OCI-LY3 (cell line): ENCODE results near the gene GNG12.

Experiments used
- CTCF ChIP-seq: fragments of 200-600, 300-600 bp; sonication (generic); IDR thresholded peaks from 2 replicates; pipeline ENCODE4 v1.5.1; 2014; ENCODE audit warnings: antibody characterized with exemption, low read length, low read depth
- EZH2phosphoT487 ChIP-seq: fragments of 200-600 bp; shearing (Covaris generic); IDR thresholded peaks from 2 replicates; pipeline ENCODE4 v1.6.1; 2018; ENCODE audit warnings: antibody characterized with exemption, mixed run types, low read depth

- no peak for TF ChIP-seq CTCF
- no peak for TF ChIP-seq EZH2phosphoT487
These were observed 122.8 kb downstream of the GNG12 start for GRCh38 chr1:67710417-67710816.
